Activated naive CD8-positive, alpha-beta T cell treated with anti-CD3 and anti-CD28 coated beads, Interleukin-2, amount 10 ng/mL, durations not matched to agents 7 days and 5 days (primary cell): ENCODE data around the gene COL8A1. TPM values are rescaled to one million over a fixed set of nuclear protein-coding genes. Genes with fewer than 3 reads are reported as not detected.
"Not testable (repeated sequence)": the region's sequence is repeated elsewhere in the genome, so short reads cannot be mapped to it uniquely, and the experiment has no call there.

Experiments
- ATAC-seq: fragments of 150-1000 bp; cut with Tn5 transposase; one replicate; pipeline ENCODE4 v1.10.0; 2021; ENCODE audit warnings: low read depth, moderate library complexity
- POLR2A ChIA-PET: fragments of 350-600 bp; sonication (Branson Sonifier 250); formaldehyde crosslinking; loops from one replicate; lab custom pipeline; 2021; ENCODE audit warnings: antibody characterized with exemption; lab: Charles Lee
- DNase-seq: peaks from one replicate; pipeline ENCODE4 v3.0.0; 2021
- H3K27ac Mint-ChIP-seq: one replicate; pipeline ENCODE4 v1.8.0; 2022; ENCODE audit warnings: mild to moderate bottlenecking, mixed read lengths
- H3K27me3 Mint-ChIP-seq: one replicate; pipeline ENCODE4 v1.8.0; 2022; ENCODE audit warnings: mild to moderate bottlenecking, moderate library complexity, mixed read lengths
- H3K36me3 Mint-ChIP-seq: one replicate; pipeline ENCODE4 v1.8.0; 2021; ENCODE audit warnings: mild to moderate bottlenecking, mixed read lengths
- H3K4me1 Mint-ChIP-seq: one replicate; pipeline ENCODE4 v1.8.0; 2021; ENCODE audit warnings: mixed read lengths
- H3K4me3 Mint-ChIP-seq: one replicate; pipeline ENCODE4 v1.8.0; 2022; ENCODE audit warnings: mild to moderate bottlenecking, moderate library complexity, mixed read lengths
- H3K9me3 Mint-ChIP-seq: one replicate; pipeline ENCODE4 v1.8.0; 2021; ENCODE audit warnings: mixed read lengths
- total RNA-seq, 2 experiments: library from RNA; stranded (reverse); gene quantifications; one replicate each; pipeline ENCODE4 v1.2.3, GENCODE V29; 2021

COL8A1 gene
- not detected for total RNA-seq

DNA sequence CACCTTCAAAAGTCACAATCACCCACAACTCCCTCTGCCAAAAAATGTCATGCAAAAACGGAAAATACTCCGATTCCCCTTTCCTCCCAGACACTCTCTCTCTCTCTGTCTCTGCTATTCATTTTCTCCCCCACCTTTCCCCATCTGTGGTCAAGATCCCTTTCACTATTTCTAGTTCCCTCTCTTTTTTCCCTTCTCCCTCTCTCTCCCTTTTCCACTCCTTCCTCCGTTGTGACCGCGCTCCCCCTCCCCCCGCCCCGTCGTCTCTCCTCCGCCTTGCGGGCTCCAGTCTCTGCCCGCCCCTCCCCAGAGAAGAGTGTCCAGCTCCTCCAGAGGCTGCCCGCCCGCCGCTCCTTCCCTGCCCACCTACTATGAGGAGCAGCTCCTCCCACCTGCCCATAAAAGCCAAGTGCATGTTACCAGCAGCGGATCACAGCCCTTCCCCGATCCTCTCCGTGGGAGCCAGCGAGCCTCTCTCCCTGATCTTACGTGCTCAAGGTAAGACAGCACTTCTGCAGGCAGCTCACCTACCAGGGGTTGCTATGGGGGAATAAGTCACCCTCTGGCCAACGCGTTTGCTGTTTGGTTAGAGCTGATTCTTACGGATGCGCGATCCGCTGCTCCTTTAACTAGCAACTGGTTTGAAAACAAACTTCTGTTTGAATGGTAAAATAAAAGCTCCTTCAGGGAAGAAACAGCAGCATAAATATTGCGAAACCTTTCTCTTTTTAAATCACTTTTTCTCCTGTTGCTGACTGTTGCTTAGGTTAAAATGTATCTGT lies at the start of gene COL8A1:
TSS of gene COL8A1 (plus strand) at position 428 of the 782 bp plus-strand sequence. CDS start 152,089 bp downstream, outside the sequence.
- ATAC-seq (no peak), DNase-seq (no peak)
- H3K4me3 Mint-ChIP-seq, result peak within 1 kb of the TSS; percentile 34
- POLR2A ChIA-PET, result no interaction called here
- H3K27me3 Mint-ChIP-seq, result peaks cover 63% of the 10 kb centered on the region
- H3K4me1 Mint-ChIP-seq, result peaks cover 10% of the 10 kb centered on the region
- peaks cover 2% of the 10 kb centered on the region for H3K36me3 Mint-ChIP-seq
- H3K9me3 Mint-ChIP-seq, result no peaks in the 10 kb centered on the region
- no peak within 1 kb of the TSS for H3K27ac Mint-ChIP-seq

DNA sequence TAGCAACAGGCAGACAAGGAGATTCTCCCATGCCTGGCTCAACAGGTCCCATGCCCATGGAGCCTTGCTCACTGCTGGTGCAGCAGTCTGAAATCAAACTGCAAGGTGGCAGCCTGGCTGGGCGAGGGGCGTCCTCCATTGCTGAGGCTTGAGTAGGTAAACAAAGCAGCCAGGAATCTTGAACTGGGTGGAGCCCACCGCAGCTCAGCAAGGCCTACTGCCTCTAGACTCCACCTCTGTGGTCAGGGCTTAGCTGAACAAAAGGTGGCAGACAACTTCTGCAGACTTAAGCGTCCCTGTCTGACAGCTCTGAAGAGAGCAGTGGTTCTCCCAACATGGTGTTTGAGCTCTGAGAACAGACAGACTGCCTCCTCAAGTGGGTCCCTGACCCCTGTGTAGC lies 49.2 kb upstream of the COL8A1 start:
- H3K4me1 Mint-ChIP-seq, ATAC-seq, H3K4me3 Mint-ChIP-seq, DNase-seq, H3K27ac Mint-ChIP-seq, H3K36me3 Mint-ChIP-seq, H3K9me3 Mint-ChIP-seq, POLR2A ChIA-PET, H3K27me3 Mint-ChIP-seq: not testable (repeated sequence)

DNA sequence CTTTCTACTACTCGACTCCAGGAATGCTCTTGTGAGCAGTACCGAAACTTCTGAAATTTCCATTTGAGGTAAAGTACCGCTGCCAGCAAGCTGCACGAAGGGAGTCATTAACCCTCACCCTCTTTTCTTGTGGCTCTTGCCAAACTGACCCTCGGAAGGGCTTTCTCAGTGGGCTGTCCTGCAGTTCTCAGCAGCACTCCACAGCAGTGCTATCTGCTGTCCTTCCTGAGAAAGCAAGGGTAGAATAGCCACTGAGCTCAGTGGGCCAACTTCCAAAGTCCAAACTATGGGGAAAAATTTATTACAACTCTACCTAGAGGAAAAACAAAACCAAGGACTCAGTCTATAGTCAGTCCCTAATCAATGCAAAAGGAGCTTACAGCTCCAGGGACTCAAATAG lies 38.5 kb upstream of the COL8A1 start:
- Mint-ChIP-seq H3K4me1 (no peaks in the 10 kb centered on the region), H3K27ac (no peak overlapping the region), H3K9me3 (no peaks in the 10 kb centered on the region), H3K27me3 (no peaks in the 10 kb centered on the region), H3K36me3 (no peaks in the 10 kb centered on the region), H3K4me3 (no peak overlapping the region)
- POLR2A ChIA-PET, result no interaction called here
- DNase-seq (no peak), ATAC-seq (no peak)

DNA sequence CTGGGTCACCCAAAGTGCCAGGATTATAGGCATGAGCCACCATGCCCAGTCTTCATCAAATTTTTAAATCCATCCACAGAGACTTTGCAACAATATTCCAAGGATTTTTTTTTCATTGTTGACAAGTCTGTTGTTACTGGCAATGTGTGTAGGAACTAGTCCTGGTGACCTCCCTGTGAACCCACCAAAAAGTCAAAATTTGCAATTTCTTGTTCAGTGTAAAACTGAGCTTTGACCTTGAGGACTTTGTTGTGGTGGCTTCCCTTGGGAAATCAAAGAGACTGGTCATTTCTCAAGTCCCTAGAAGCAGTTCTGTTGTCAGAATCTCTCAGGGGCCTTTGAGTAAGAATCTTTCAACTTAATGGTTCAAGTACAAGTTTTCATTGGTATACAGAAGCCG lies 36.9 kb upstream of the COL8A1 start:
- ATAC-seq (no peak), DNase-seq (no peak)
- no peak overlapping the region for H3K4me3 Mint-ChIP-seq
- POLR2A ChIA-PET, result no interaction called here
- no peaks in the 10 kb centered on the region for H3K4me1 Mint-ChIP-seq
- no peak overlapping the region for H3K27ac Mint-ChIP-seq
- no peaks in the 10 kb centered on the region for H3K27me3 Mint-ChIP-seq
- H3K9me3 Mint-ChIP-seq, result no peaks in the 10 kb centered on the region
- H3K36me3 Mint-ChIP-seq, result no peaks in the 10 kb centered on the region

DNA sequence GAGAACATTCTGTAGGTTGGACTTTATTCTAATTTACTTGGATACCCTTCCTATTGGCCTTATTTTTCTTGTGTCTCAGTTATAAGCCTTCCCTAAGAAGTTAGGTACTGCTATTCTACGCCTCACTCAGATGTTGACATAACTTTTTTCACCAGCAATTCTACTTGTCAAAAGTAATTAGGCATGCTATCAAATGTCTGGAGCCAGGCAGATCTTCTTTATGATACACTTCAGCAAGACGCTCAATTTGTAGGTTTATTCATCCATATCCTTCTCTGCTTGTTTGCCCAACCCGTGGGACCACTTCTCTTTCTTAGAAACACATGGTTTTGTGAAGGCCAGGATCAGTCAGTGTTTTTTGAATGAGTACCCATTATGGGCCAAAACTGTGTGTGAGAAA lies 36.2 kb upstream of the COL8A1 start:
- Mint-ChIP-seq H3K36me3 (no peaks in the 10 kb centered on the region), H3K27ac (no peak overlapping the region), H3K9me3 (no peaks in the 10 kb centered on the region), H3K4me1 (no peaks in the 10 kb centered on the region), H3K27me3 (no peaks in the 10 kb centered on the region), H3K4me3 (no peak overlapping the region)
- POLR2A ChIA-PET, result no interaction called here
- DNase-seq, result no peak
- no peak for ATAC-seq

DNA sequence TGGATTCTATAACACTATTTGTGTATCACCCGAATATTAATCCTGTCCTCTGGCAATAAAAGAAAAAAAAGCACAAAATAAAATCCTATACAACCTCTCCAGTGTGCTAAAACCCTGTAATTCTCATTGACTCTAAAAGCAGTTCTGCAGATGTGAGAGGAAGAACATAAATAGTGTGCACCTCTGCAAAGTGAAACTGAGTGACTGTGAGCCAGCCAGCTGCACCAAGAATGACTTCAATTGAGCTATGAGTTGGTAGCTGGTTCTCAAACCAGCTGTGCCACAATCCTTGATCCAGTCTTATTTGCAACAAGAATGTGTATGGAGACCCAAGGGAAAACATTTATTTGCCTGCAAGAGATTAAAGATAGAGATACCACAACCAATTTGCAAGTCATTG lies 31.2 kb upstream of the COL8A1 start:
- H3K27ac Mint-ChIP-seq, result no peak overlapping the region
- H3K4me1 Mint-ChIP-seq, result no peaks in the 10 kb centered on the region
- H3K9me3 Mint-ChIP-seq, result no peaks in the 10 kb centered on the region
- H3K27me3 Mint-ChIP-seq, result no peaks in the 10 kb centered on the region
- no peak for DNase-seq
- no peak overlapping the region for H3K4me3 Mint-ChIP-seq
- POLR2A ChIA-PET, result no interaction called here
- H3K36me3 Mint-ChIP-seq, result no peaks in the 10 kb centered on the region
- no peak for ATAC-seq

DNA sequence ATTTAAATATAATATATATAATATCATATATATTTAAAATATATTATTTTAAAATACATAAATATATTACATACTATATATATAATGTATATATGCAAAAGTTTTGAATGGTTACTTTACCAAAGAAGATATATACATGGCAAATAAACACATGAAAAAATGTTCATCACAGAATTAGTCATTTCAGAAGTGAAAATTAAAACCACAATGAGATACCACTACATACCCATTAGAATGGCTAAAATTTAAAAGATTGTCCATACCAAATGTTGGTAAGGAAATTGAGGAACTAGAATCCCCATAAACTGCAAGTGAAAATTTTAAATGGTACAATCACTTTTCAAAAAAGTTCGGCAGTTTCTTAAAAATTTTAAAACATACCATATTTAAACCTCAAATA lies 23.6 kb upstream of the COL8A1 start:
- Mint-ChIP-seq H3K4me3 (no peak overlapping the region), H3K4me1 (no peaks in the 10 kb centered on the region), H3K27me3 (no peaks in the 10 kb centered on the region), H3K36me3 (no peaks in the 10 kb centered on the region), H3K27ac (no peak overlapping the region), H3K9me3 (peaks cover 2% of the 10 kb centered on the region)
- POLR2A ChIA-PET, result no interaction called here
- ATAC-seq, result no peak
- DNase-seq, result no peak

DNA sequence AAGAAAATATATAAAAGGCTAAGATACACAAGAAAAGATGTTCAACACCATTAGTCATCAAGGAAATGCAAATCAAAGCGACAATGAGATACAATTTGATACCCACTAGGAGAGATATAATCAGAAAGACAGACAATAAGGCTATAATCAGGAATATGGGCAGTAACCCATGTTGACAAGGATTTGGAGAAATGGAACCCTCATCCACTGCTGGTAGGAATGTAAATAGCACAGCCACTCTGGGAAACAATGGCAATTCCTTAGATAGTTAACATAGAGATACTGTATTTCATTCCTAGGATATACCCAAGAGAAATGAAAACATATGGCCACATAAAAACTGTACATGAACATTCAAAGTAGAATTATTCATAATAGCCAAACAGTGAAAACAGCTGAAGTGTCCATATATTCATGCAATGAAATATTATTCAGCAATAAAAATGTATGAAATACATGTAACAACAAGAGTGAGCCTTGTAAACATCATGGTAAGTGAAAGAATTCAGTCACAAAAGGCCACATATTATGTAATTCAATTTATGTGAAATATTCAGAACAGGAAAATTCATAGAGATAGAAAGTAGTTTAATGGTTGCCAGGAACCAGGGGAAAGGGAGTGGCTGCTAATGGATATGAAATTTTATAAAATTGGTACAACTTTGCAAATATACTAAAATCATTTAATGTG lies 18.2 kb upstream of the COL8A1 start:
- Mint-ChIP-seq H3K4me1 (peaks cover 2% of the 10 kb centered on the region), H3K4me3 (no peak overlapping the region), H3K27me3 (no peaks in the 10 kb centered on the region), H3K9me3 (peaks cover 3% of the 10 kb centered on the region), H3K27ac (no peak overlapping the region), H3K36me3 (no peaks in the 10 kb centered on the region)
- DNase-seq, result no peak
- POLR2A ChIA-PET, result no interaction called here
- no peak for ATAC-seq

DNA sequence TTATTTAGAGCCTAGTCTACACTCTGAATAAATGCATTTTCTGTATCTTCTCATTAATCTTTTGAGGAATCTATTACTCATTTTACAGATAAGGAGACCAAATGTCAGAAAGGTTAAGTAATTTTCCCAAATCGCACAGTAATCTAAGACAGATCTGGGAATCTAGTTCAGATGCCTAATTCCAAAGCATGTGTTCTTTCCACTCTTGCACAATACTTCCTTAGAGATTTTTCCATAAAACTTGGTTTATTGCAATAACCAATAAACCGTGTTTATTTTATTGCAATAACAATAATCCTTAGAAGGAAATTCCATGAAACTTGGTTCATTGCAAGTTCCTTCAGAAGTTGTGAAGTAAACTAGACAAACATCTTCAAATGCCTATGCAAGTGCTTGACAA lies 17.4 kb upstream of the COL8A1 start:
- no peaks in the 10 kb centered on the region for H3K27me3 Mint-ChIP-seq
- ATAC-seq (no peak), DNase-seq (no peak)
- no peak overlapping the region for H3K4me3 Mint-ChIP-seq
- peaks cover 2% of the 10 kb centered on the region for H3K4me1 Mint-ChIP-seq
- POLR2A ChIA-PET, result no interaction called here
- H3K36me3 Mint-ChIP-seq, result no peaks in the 10 kb centered on the region
- H3K27ac Mint-ChIP-seq, result no peak overlapping the region
- H3K9me3 Mint-ChIP-seq, result peaks cover 3% of the 10 kb centered on the region

DNA sequence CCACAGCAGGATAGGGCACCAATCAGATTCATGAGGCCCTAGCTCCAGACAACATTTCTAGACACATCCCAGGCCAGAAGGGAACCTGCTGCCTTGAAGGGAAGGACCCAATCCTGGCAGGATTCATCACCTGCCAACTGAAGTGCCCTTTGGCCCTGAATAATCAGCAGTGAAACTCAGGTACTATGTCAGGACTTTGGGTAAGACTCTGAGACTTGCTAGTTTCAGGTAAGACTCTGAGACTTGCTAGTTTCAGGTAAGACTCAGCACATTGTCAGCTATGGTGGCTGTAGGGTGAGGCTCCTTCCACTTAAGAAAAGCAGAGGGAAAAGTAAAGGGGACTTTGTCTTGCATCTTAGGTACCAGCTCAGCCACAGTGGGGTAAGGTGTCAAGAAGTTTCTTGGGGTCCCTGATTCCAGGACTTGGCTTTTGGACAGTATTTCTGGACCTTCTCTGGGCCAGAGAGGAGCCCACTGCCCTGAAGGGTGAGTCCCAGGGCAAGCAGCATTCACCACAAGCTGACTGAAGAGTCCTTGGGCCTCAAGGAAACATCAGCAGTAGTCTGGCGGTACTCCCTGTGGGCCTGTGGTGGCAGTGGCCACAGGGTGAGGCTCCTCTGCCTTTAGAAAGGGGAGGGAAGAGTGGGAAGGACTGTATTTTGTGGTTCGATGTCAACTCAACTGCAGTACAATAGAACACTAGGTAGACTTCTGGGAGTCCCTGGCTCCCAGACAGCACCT lies 13.7 kb upstream of the COL8A1 start:
- H3K4me1 Mint-ChIP-seq, result peaks cover 4% of the 10 kb centered on the region
- no peaks in the 10 kb centered on the region for H3K36me3 Mint-ChIP-seq
- POLR2A ChIA-PET, result no interaction called here
- no peak overlapping the region for H3K4me3 Mint-ChIP-seq
- ATAC-seq (no peak), DNase-seq (no peak)
- no peak overlapping the region for H3K27ac Mint-ChIP-seq
- H3K9me3 Mint-ChIP-seq, result peaks cover 1% of the 10 kb centered on the region
- no peaks in the 10 kb centered on the region for H3K27me3 Mint-ChIP-seq

DNA sequence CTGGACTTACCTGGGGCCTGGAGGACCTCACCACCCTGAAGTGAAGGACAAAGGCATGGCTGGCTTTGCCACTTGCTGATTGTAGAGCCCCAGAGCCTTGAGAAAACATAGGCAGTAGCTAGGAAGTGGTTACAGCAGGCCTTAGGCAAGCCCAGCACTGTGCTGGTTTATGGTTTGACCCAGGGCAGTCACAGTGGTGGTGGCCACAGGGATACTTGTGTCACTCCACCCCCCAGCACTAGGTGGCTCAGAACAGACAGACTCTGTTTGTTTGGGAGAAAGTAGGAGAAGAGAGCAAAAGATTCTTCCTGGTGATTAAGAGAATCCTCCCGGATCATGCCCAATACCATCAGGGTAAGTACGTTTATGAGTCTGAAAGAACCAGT lies 13.2 kb upstream of the COL8A1 start:
- no peak overlapping the region for H3K27ac Mint-ChIP-seq
- DNase-seq (no peak), ATAC-seq (no peak)
- peaks cover 2% of the 10 kb centered on the region for H3K27me3 Mint-ChIP-seq
- H3K36me3 Mint-ChIP-seq, result no peaks in the 10 kb centered on the region
- no peak overlapping the region for H3K4me3 Mint-ChIP-seq
- peaks cover 1% of the 10 kb centered on the region for H3K9me3 Mint-ChIP-seq
- peaks cover 4% of the 10 kb centered on the region for H3K4me1 Mint-ChIP-seq
- POLR2A ChIA-PET, result no interaction called here

DNA sequence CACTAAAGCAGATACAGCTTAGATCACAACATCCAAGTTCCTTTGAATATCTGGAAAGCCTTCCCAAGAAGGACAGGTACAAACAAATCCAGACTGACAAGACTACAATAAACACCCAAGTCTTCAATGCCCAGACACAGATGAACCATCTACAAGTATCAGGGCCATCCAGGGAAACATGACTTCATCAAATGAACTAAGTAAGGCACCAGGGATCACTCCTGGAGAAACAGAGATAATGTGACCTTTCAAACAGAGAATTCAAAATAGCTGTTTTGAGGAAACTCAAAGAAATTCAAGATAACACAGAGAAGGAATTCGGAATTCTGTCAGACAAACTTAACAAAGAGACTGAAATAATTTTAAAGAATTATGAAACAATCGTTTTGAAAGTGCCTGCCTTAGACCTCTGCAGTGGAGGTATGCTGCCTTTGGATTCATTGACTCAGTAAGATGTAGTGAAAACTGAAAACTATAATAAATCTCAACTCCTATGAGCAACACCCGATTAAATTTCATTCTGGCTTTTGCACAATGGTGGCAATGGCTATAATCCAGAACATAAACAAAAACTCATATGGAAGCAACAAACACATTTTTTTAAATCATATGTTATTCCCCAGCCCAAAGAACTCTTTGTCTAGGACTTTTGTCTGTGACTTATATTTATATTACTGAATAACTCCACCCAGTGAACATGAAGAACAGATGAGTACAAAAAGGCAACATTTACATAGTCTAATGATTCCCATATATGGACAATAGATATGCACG lies 12.6 kb upstream of the COL8A1 start:
- no peak overlapping the region for H3K27ac Mint-ChIP-seq
- peaks cover 4% of the 10 kb centered on the region for H3K4me1 Mint-ChIP-seq
- no peak overlapping the region for H3K4me3 Mint-ChIP-seq
- peaks cover 1% of the 10 kb centered on the region for H3K9me3 Mint-ChIP-seq
- no peaks in the 10 kb centered on the region for H3K36me3 Mint-ChIP-seq
- no peak for DNase-seq
- no peak for ATAC-seq
- POLR2A ChIA-PET, result no interaction called here
- H3K27me3 Mint-ChIP-seq, result peaks cover 2% of the 10 kb centered on the region

DNA sequence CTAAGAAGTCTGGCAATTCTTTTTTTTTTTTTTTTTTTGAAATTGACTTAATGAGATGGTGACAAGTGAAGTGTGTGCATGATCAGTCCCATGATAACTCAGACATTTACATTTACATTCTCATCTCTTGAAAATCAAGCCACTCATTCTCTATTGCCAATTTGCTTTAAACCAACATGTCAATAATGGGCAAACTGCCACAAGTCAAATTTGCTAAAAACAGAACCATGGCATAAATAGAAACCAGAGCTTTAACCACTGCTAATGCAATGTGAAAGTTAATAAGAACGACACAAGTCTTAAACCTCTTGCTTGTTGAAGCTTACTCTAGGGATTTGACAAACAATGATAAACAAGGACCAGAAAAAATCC lies 12.0 kb upstream of the COL8A1 start:
- Mint-ChIP-seq H3K4me1 (peaks cover 4% of the 10 kb centered on the region), H3K4me3 (no peak overlapping the region), H3K27ac (no peak overlapping the region), H3K27me3 (peaks cover 6% of the 10 kb centered on the region), H3K9me3 (peaks cover under 1% of the 10 kb centered on the region), H3K36me3 (no peaks in the 10 kb centered on the region)
- ATAC-seq, result no peak
- no peak for DNase-seq
- POLR2A ChIA-PET, result no interaction called here
